ENCODE data around the gene HRH1. TPM values are rescaled to one million over a fixed set of nuclear protein-coding genes. Genes with fewer than 3 reads are reported as not detected.
"Not testable (repeated sequence)": the region's sequence is repeated elsewhere in the genome, so short reads cannot be mapped to it uniquely, and the experiment has no call there.

The HRH1 gene
- total and polyA plus RNA-seq, 10 of the 15 experiments (the other 5 are each of a cell fraction or from before 2014, with no cell fraction given): not detected

DNA sequence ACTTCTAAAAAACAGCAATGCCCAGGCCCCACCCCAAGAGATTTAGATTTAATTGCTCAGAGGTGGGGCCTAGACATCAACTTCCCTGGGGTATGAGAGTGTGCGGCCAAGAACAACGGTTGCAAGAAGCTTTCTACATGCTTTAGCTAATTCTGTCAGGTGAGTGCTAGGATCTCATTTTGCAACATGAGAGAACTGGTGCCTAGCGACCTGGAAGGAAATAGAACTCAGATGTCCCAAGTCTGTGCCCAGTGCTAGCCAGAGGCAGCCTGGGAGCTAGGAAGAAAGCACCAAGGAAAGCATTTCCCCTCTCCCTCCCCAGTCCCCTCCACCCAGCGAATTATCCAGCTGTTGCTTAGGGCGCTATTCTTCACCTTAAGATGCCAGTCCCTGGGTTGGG lies 22.9 kb upstream of the HRH1 start (continued):
- no peak for TF ChIP-seq ZBTB4 (CRISPR knock-in tag; IDR thresholded peaks at IDR 0.05)
- TF ChIP-seq MTA3 (IDR thresholded peaks at IDR 0.05; ENCODE audit: borderline replicate concordance, low read length): no peak
- TF ChIP-seq ZNF384 (IDR thresholded peaks at IDR 0.05; ENCODE audit: borderline replicate concordance, low read depth, low read length): no peak
- no peak for TF ChIP-seq RB1 (IDR thresholded peaks at IDR 0.05; ENCODE audit: borderline replicate concordance)
- TF ChIP-seq PAX5 (IDR thresholded peaks at IDR 0.05; ENCODE audit: borderline replicate concordance, low read depth, low read length): no peak
- TF ChIP-seq RBBP5 (conservative IDR thresholded peaks at IDR 0.05): no peak
- TF ChIP-seq, protein P1, sequence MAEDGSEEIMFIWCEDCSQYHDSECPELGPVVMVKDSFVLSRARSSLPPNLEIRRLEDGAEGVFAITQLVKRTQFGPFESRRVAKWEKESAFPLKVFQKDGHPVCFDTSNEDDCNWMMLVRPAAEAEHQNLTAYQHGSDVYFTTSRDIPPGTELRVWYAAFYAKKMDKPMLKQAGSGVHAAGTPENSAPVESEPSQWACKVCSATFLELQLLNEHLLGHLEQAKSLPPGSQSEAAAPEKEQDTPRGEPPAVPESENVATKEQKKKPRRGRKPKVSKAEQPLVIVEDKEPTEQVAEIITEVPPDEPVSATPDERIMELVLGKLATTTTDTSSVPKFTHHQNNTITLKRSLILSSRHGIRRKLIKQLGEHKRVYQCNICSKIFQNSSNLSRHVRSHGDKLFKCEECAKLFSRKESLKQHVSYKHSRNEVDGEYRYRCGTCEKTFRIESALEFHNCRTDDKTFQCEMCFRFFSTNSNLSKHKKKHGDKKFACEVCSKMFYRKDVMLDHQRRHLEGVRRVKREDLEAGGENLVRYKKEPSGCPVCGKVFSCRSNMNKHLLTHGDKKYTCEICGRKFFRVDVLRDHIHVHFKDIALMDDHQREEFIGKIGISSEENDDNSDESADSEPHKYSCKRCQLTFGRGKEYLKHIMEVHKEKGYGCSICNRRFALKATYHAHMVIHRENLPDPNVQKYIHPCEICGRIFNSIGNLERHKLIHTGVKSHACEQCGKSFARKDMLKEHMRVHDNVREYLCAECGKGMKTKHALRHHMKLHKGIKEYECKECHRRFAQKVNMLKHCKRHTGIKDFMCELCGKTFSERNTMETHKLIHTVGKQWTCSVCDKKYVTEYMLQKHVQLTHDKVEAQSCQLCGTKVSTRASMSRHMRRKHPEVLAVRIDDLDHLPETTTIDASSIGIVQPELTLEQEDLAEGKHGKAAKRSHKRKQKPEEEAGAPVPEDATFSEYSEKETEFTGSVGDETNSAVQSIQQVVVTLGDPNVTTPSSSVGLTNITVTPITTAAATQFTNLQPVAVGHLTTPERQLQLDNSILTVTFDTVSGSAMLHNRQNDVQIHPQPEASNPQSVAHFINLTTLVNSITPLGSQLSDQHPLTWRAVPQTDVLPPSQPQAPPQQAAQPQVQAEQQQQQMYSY (CRISPR knock-in tag; IDR thresholded peaks at IDR 0.05): no peak
- TF ChIP-seq CBX5 (IDR thresholded peaks at IDR 0.05; ENCODE audit: low read depth): no peak

DNA sequence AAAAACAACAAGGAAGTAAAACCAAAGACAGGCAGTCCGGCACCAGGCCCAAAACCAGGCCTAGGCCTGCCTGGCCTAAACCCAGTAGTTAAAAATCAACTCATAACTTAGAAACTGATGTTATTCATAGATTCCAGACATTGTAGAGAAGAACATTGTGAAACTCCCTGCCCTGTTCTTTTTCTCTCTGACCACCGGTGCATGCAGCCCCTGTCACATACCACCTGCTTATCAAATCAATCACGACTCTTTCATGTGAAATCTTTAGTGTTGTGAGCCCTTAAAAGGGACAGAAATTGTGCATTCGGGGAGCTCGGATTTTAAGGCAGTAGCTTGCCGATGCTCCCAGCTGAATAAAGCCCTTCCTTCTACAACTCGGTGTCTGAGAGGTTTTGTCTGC lies 22.4 kb upstream of the HRH1 start:
- SMC1A ChIA-PET (ENCODE audit: uncharacterized antibody, unreplicated experiment): interaction anchor here (1.5 kb wide), 1 partner anchor 12 kb away, joined by 3 read pairs; no protein-coding TSS in a partner anchor
- ATAC-seq; BruUV-seq (replicated peaks); H3K4me1 ChIP-seq (ENCODE audit: control insufficient read depth, insufficient read depth, low read length); FAIRE-seq; H3K36me3 ChIP-seq (ENCODE audit: control insufficient read depth in 2 of 2, insufficient read depth in 2 of 2, low read length in 1 of 2); H4K20me1 ChIP-seq (ENCODE audit: control insufficient read depth, insufficient read depth); POLR2A ChIA-PET; H3K27ac ChIP-seq (ENCODE audit: control insufficient read depth, insufficient read depth); in situ Hi-C loops (cut with MboI); H3K9ac ChIP-seq (ENCODE audit: control insufficient read depth, insufficient read depth, low read length); intact Hi-C loops (cut with micrococcal nuclease; ENCODE audit: unreplicated experiment); DNase-seq (ENCODE audit: low read depth, low spot score); H2AFZ ChIP-seq (ENCODE audit: control insufficient read depth, low read depth, low read length); RAD21 ChIA-PET (ENCODE audit: unreplicated experiment); H3K4me2 ChIP-seq (ENCODE audit: control insufficient read depth, insufficient read depth); CTCF ChIA-PET; H3K79me2 ChIP-seq (ENCODE audit: control insufficient read depth, insufficient read depth, low read length); H3K9me3 ChIP-seq (replicated peaks; ENCODE audit: control insufficient read depth, insufficient read depth, low read length); H3K27me3 ChIP-seq (replicated peaks in 1 of 2; ENCODE audit: control insufficient read depth in 2 of 2, insufficient read depth in 2 of 2, low read length in 1 of 2); H3K4me3 ChIP-seq: not testable (repeated sequence)
- 53% methylated on average over 7 of the region's 7 CpGs for WGBS (ENCODE audit: insufficient coverage, insufficient replicate concordance, low lambda C conversion rate, missing lambda C conversion rate)
